ENCODE results near the gene RNF31. TPM values are rescaled to one million over a fixed set of nuclear protein-coding genes. Genes with fewer than 3 reads are reported as not detected.

The RNF31 gene
- total and polyA plus RNA-seq, 2 of the 13 experiments (the other 11 are each of a cell fraction or from before 2014, with no cell fraction given), result 48.2 to 86.8 TPM

GRCh38 chr14:24100197-24100981, 46.9 kb upstream of the RNF31 start (continued):
- TF ChIP-seq ZNF710 (CRISPR knock-in tag; IDR thresholded peaks at IDR 0.05; ENCODE audit: borderline replicate concordance) (0 out of 2 replicates have a peak, but pooled peaks have one; percentile 18), SKI (IDR thresholded peaks at IDR 0.05; ENCODE audit: partially characterized antibody) (no peak), HOXA5 (CRISPR knock-in tag; IDR thresholded peaks at IDR 0.05) (no peak), RBFOX2 (IDR thresholded peaks at IDR 0.05; ENCODE audit: low read depth, low read length) (peak; percentile 57; the same call in 1 of the 2 replicates), TAF15 (IDR thresholded peaks at IDR 0.05; ENCODE audit: low read depth, low read length, poor library complexity, severe bottlenecking) (no peak), KIAA2018 (CRISPR knock-in tag; IDR thresholded peaks at IDR 0.05; ENCODE audit: borderline replicate concordance) (0 out of 2 replicates have a peak, but pooled peaks have one; percentile 43), SMAD1 (CRISPR knock-in tag; IDR thresholded peaks at IDR 0.05; ENCODE audit: borderline replicate concordance, low read depth) (0 out of 2 replicates have a peak, but pooled peaks have one; percentile 7), FOXP1 (IDR thresholded peaks at IDR 0.05) (0 out of 2 replicates have a peak, but pooled peaks have one; percentile 2), FOXP1 (CRISPR knock-in tag; IDR thresholded peaks at IDR 0.05) (no peak), PCBP1 (IDR thresholded peaks at IDR 0.05; ENCODE audit: borderline replicate concordance, low read depth, low read length) (no peak), HNF4G (IDR thresholded peaks at IDR 0.05; ENCODE audit: borderline replicate concordance, low read depth, low read length) (peak; percentile 13; the same call in 1 of the 2 replicates), HNF4G (CRISPR knock-in tag; IDR thresholded peaks at IDR 0.05; ENCODE audit: borderline replicate concordance, low read depth) (no peak), ZNF331 (CRISPR knock-in tag; IDR thresholded peaks at IDR 0.05) (0 out of 2 replicates have a peak, but pooled peaks have one; percentile 33), HDAC1 (CRISPR knock-in tag; IDR thresholded peaks at IDR 0.05) (no peak), TP53 (CRISPR knock-in tag; conservative IDR thresholded peaks at IDR 0.05) (no peak), NFKB2 (CRISPR knock-in tag; IDR thresholded peaks at IDR 0.05; ENCODE audit: borderline replicate concordance) (no peak), FOXK1 (CRISPR knock-in tag; IDR thresholded peaks at IDR 0.05; ENCODE audit: borderline replicate concordance, low read depth) (0 out of 2 replicates have a peak, but pooled peaks have one; percentile 12), SSRP1 (CRISPR knock-in tag; IDR thresholded peaks at IDR 0.05) (0 out of 2 replicates have a peak, but pooled peaks have one; percentile 29)

Data from HepG2 (cell line).